Tongue (tissue), 2 donors: ENCODE results near the gene TSPOAP1. TPM values are rescaled to one million over a fixed set of nuclear protein-coding genes. Genes with fewer than 3 reads are reported as not detected.
"Not testable (repeated sequence)": the region's sequence is repeated elsewhere in the genome, so short reads cannot be mapped to it uniquely, and the experiment has no call there.

ENCODE experiments used
- DNase-seq: peaks from one replicate; pipeline ENCODE4 v3.0.0-alpha.2; 2015
- total RNA-seq: library from RNA; depleted of rRNA; stranded (reverse); fragments of >200 nt; gene quantifications from one replicate; pipeline ENCODE4 v1.2.3, GENCODE V29; 2014

The TSPOAP1 gene
- total RNA-seq, 1 donor from 2014 or later = 5.6 TPM

GRCh38 chr17:58360296-58361063 is 31.9 kb upstream of the TSPOAP1 start:
- no peak for DNase-seq

DNA sequence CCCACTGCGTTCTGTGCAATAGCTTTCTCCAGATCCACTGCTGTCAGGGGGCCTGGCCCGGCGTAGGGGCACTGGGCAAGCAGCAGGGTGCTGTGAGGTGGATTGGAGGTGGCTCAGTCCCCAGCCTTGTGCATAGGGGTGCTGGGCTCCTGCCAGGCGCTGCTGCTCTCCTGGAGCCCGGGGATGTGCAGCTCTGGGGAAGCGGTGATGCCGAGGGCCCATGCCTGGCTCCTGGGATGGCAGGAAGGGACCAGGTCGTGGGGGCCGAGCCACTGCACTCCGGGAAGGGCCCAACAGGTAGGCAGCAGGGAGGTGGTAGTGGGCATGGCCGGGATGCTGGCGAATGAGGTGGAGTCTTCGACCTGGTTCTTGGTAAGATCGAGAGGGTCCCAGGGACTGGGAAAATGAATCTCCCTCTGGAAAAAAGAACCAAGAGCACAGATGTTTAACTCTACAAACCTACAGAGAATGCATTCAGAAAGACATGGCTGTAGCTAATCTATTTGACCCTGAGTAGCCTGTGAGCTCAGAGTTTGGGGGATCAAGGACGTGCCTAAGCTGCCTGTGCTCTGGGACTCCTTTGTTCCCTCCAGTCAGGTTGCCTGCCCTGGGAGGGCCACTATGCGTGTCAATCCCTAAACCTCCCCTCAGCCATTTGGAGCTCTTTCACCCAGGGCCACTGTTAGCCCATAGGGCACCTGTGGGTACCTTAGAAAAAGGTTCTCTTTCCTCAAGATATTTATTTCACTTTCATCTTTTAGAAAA is 30.0 kb upstream of the TSPOAP1 start:
- no peak for DNase-seq

DNA sequence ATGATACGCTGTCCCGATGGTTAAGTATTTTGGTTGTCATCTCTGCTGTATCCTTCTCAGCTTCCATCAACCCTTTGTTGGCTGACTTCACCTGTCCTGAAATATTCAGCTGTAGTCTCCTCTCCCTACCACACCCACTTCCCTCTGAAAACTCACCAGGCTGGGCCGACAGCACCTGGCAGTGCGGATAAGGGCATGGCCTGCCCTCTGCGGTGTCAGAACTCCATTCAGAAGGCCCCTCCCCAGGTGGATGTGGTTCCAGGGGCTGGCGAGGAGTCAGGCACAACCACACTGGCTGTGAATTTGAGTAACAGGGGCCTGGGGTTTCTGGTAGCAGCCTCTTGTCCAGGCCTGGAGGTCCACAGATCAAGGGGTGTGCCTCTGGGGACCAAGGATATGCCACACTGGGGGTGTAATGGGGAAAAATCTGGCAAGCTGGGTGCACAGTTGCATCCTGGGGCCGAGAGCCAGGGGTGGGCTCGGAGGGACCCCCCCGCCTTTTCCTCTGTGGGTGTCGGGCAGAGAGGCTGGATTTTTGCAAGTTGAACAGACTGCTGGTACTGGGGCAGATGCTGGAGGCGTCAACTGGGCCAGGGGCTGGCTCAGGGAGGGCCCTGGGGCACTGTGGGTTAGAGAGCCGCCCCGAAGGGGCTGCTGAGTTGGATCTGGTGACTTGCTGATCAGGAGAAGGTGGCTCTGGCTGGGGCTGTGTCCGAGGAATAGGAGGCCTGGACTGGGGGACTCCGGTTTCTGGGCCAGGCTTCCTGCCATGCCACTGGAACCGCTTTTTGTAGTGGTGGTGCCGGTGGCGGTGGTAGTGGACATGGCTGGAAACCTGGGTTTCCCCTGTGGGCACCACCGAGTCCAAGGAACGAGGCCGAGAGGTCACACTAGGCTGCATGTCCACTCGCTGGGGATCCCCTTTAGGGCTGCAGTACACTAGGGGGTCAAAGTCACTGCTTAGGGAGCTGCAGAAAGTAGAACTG is 29.0 kb upstream of the TSPOAP1 start:
- no peak for DNase-seq

GRCh38 chr17:58356231-58356630 is 27.6 kb upstream of the TSPOAP1 start:
- DNase-seq = no peak

GRCh38 chr17:58354541-58355216 is 26.1 kb upstream of the TSPOAP1 start:
- DNase-seq = no peak

GRCh38 chr17:58353389-58353825 is 24.8 kb upstream of the TSPOAP1 start:
- DNase-seq = no peak

DNA sequence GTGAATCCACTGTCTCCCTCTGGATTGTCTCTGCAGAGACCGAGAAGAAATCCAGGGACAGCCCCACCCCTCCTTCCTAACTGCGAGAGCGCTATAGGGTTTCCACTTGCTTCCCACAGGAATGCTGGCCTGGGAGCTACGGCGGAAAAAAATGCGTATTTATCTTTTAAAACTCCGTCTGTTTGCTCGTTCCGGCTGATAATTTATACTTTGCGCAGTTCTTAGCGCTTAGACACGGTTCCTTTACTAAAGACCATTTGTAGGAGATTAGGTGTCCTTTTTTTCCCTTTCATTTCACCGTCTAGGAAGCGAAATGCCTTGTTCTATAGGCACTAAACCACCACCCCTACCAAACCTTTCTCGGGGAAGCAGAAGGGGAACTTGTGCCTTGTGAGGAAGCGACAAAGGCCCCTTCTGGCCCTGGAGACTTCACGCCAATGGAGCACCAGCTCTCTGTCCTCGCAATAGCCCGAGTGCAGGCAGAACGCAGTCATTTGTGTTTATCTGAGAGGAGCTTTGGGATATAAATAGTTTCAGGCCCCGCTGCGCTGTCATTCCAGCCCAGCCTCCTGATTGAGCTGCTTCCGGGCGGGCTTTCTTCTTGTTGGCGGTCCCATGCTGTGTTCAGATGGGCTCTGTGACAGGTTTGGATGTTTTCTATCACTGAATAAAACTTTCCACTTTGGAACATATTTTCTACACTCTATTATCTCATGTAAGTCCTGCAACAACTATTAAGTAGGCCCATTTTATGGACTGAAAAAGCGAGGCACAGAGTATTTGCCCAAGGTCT is 24.2 kb upstream of the TSPOAP1 start:
- peak; percentile 76 for DNase-seq

DNA sequence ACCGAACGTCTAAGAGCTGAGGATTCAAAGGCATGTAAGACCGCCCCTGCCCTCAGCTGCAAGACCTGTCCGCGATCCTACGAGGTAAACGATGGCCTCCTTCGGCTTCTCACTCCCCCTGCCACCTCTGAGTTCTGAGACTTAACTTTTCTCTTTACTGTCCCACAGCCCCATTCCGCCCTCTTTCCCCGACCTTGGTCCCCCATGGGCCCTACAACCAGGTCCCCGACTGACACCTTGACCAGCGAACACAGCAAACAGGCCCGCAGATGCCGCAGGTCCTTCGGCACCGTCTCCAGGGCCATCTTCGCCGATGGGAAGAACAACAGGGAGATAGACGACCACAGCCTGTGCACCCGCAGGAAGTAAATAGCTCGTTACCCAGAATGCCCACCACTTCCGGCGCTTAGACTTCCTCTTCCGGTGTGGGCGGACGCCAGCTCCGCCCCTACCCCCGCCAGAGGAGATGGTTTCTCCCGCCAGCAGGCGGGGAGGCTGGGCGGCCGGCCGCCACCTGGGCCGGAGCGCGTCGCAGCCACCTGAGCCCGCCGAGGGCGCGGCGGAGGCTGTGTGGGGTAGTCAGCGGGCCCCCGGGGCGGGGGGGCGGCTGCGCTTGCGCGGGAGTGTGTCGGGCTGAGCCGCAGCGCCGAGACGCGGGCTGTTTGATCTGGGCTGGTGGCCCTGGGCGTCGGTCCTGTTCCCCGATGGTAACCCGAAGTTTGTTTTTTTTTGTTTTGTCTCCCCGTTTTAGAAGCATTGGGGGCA is 23.4 kb upstream of the TSPOAP1 start, which contains the start of gene SUPT4H1:
Gene SUPT4H1, minus strand, starts transcription at position 371 of the 765 bp plus-strand sequence. Its CDS starts 66 bp downstream, at position 305.
- DNase-seq = peak; percentile 97

DNA sequence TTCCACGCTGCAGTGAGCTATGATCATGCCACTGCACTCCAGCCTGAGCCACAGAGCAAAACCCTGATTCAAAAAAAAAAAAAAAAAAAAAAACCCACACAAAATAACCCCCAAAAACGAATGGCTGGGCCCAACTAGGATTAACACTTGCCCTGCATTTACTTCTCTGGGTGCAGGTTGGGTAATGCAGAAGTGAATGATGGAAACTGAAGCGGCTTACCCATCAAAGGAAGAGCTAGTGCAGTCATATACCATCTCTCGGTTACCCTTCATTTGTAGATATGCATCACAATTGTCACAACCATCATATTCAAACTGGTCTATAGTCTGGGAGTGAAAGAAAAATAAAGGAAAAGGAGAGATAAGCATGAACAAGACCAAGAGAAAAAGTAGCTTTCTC is 22.6 kb upstream of the TSPOAP1 start:
- DNase-seq = no peak

DNA sequence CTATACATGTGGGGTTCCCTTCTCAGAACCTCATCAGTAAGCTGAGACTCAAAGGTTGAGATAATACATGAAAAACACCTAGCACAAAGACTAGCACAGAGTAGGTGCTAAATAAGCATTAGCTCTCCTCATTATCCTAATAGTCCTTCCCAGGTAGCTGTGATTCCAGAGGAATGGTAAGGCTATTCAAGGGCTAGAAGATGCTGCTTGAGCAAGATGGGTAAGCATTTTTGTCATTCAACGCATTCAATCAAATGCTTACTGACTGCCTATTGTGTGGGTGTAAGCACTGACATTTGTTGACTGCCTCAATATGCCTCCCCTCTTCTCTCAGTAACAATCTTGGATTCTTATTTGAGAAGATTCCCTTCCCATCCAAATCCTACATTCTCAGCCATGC is 19.4 kb upstream of the TSPOAP1 start:
- no peak for DNase-seq

GRCh38 chr17:58345500-58345899 is 16.9 kb upstream of the TSPOAP1 start:
- no peak for DNase-seq

GRCh38 chr17:58344791-58345157 is 16.2 kb upstream of the TSPOAP1 start:
- DNase-seq = no peak

GRCh38 chr17:58344047-58344790 is 15.6 kb upstream of the TSPOAP1 start:
- DNase-seq = peak; percentile 37

- no peak for DNase-seq
Measured at GRCh38 chr17:58343131-58343530, 14.5 kb upstream of the TSPOAP1 start.

DNA sequence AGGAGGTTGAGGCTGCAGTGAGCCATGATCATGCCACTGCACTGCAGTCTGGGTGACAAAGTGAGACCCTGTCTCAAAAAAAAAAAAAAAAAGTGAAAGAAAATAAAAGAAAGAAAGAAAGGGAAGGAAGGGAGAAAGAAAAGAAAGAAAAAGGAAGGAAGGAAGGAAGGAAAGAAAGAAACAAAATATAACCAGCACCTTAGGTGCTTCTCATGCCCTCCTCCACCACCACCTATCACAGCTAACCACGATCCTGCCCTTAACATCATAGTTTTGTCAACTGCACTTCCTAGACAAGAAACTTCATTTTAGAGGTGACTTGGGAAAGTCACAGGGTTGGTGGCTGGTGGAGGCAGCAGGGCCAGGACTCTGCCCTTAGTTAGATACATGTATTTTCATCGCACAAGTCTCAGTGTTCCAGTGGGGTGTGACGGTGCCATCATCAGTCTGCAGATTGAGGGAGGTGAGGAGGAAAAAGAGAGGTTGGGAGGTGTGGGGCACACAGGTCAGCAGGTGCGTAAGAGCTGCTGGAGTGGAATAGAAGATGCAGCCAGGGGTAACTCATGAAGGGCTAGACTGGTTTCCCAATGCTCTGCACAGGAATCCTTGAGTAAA is 13.4 kb upstream of the TSPOAP1 start:
- no peak for DNase-seq

DNA sequence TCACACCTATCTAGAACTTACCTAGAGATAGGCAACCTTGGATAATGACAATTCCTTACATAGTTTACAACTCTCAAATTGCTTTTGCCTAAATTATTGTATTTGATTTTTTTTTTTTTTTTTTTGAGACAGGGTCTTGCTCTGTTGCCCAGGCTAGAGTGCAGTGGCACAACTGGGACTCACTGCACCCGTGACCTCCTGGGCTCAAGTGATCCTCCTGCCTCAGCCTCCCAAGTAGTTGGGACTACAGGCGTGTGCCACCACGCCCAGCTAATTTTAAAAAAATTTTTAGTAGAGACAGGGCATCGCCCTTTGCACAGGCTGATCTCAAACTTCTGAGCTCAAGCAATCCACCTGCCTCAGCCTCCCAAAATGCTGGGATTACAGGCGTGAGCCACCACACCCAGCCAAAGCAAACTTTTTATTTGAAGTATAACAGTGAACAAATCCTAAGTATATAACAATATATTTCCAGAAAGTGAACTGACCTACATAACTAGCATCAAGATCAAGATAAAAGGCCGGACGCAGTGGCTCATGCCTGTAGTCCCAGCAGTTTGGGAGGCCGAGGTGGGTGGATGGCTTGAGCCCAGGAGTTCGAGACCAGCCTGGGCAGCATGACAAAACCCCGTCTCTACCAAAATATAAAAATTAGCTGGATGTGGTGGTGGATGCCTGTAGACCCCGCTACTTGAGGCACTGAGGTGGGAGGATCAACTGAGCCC is 12.7 kb upstream of the TSPOAP1 start:
- DNase-seq = not testable (repeated sequence)

- DNase-seq = no peak
Measured at GRCh38 chr17:58340405-58340876, 11.8 kb upstream of the TSPOAP1 start.
